Central memory CD4-positive, alpha-beta T cell (primary cell): ENCODE results near the gene GSAP.

Source experiments
- DNase-seq: peaks from one replicate; pipeline ENCODE4 v3.0.0; 2022

The GSAP gene

DNA sequence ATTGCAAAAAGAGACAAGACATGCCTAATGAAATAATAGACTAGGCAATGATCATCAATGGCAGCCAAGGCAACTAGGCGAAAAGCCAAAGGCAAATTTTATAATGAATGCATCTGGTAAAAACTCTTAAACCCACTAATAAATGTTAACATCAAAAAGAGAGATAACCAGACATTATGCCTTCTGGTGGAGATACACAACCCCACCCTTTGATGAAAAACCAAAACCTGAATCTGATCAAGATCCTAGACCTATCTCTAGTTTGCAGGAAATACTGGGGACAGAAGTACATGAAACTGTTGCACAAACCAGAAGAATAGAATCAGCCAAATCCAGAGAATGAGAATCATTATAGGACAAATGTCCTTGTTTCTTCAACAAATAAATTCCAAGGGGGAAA, 22.0 kb upstream of the GSAP start:
- no peak for DNase-seq

DNA sequence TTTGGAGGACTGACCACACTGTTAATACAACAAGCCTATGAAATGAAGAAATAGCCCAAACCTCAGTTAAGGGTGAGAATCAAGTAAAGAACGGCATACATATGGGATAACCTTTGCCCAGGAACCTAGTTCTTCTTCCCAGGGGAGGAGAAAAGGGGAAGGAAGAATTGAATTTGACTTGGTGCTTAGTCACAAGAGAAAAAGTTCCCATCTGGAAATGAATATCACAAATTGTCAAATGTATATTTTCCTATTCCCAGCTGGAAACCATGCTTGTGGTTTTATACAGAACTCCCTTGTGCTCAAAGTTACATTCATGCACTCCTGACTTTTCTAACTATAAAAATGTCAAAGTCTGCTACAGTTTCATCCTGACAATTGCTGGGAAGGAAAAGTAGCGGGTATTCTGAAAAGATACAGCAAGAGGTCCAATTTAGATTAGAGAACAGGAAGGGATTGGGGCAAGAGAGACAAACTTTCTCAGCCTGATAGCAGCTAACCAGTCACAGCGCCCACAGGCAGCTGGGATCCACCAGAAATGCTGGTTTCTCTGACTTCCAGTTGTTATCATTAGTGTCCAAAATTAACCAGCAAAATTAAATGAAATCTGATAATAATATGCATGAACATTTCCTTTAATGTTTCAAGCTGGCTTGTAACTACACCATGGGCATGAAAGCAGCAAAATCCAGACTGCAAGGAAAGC, 18.6 kb upstream of the GSAP start:
- DNase-seq: no peak

DNA sequence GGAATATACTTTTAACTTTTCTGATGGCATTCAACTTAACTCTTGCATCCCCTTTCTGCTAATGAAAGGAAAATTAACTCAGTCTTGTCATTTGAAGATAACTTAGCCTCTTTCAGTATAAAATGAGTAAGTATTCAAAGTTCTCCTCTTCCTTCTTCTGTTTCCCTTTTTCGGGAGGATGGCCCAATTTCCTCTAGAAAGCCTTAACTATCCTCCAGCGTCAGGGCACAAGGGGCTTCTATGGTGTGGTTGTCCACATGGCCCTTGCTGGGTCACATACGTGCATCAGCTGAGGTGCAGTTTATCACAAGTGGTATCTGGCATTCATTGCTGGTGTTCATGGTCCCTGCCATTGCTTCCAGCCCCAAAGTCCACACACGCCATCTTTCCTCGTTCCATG, 17.8 kb upstream of the GSAP start:
- DNase-seq: no peak

DNA sequence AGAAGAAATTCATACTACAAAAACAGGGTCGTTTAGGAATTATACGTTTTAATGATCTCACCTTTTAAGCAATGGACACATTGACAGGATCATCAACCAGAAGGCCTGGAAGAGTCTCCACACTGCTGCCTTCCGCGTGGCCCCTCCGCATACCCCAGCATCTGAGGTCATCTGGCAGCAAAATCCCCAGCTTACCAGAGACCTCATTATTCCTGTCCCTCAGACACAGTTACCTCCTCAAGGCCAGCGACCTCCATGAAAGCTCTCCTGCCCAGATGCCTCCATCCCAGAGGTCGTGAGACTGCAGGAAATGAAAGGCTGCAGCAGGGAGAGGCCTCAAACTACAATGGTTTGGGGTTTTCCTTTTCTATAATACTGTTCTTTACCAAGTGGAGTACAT, 14.8 kb upstream of the GSAP start:
- no peak for DNase-seq

DNA sequence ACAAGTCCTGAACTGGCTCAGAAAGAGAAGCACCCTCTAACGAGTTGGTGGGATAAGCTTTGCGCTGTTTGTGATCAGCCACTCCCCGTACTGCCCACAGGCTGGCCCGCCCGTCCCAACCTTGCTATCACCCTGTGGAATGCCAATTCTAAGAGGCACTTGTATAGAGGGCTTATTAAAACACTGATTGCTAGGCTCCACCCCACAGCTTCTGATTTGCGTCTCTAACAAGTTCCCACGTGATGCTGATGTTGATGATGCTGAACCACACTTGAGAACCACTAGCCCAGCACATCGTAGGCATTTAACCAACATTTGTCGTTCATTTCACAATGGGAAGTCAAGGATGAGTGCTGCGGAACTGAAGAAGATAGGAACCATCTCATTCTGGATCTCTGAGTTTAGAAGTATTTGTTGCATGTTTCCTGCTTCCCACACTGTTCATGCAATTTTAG, 12.7 kb upstream of the GSAP start:
- DNase-seq: no peak

DNA sequence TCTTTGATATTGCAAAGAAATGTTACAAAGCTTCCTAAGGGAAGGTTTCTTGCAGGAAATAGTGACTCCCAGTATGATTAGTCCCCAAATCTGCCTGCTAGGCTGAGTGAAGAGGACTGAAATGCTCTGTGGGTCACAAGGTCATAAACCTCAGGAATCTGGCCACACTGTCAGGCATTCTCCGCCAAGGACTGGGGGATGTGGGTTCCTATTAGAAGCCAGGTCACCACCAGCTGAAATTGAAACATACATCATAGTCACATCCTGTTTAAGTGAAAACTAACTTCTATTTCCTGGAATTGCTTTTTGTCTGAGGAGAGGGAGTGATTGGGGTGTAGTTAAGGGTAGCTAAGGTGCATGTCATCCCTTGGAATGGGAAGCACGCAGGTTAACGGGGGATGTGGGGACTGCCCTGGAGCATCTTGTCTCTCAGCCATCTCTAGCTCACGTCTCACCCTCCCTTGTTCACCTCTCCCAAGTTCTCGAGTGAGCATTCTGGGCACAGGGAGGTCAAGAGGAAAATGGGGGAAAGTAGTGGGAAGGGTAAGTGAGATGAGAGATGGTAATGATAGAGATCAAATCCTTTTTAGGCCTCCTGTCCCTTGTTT, 12.0 kb upstream of the GSAP start:
- no peak for DNase-seq

DNA sequence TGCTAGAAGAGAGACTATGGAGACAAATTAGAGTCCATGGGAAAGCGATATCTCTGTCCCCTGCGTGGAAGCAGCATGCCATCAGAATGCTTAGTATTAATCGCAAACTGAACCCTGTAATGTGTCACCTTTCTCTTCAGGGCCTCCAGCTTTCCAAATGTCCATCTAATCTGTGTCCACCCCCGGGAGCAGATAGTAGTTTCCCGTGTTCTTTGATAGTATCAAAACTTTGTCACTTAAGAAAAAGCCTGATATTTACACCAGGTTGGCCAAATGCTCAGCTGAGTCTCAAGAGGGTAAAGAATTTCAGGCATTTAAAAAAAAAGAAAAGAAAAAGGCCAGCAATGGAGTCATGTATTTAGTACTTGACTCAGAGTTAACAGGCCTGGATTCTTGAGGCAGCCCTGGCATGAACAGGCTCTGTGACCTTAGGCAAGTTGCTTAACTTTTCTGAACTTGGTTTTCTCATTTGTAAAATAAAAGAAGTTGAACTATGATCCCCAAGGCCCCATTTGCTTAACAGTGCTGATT, 10.4 kb upstream of the GSAP start:
- DNase-seq: no peak

DNA sequence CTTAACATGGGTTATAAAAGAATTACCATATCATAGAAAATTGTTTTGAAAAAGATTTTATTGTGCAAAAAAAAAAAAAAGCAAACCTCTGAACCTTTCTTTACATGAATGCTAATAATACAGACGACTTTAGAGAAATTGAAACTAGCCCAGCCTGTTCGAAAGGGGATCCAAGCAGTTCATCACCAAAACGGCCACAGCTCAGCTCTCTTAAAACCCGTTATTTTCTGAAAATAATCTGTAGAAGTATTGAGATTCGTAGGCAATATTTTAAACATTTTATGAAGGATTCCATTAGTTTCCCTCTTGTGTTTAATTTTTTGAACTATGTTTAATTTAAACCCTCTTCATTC, 9.9 kb upstream of the GSAP start:
- DNase-seq: no peak

DNA sequence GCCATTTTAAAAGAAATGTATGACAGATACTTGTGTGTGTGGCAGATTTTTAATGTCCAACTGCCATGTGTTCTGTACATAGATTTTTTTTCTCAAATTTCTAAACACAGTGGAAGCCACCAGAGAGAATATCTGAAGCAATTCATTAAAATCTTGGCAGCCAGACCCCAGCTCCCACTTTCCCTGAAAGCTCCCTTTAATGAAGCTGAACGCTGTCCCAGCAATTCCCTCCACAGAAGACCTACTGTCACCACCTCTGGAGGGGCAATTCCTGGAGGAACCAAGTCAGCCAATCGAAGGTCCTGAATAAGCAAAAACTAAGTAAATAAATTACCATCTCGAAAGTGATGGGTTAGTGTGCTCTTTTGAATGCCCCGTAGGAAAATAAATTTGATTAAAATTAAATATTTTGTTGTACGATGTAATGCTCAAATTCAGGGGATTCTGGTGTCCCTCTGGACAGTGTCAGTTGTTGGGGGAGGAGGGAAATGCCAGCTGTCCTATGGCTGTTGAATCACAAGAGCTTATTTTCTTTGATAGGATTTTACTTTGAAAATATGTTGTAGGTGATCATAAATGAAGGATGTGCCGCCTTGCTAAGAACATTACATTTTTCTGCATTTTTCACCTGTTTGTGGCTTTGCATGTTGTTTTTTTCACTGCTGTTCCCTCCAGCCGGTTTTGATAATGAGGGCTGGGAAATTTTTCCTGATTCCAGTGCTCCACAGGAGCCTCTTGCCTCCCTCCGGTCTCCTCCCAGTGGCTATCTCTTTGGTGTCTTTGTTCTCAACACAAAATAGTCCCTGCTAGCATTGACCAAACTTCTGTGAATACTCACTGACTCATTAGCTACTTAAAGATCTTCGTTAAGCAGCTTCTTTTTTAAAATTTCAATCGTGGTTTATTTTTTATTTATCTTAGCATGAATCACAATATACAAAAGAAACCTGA, 9.2 kb upstream of the GSAP start:
- DNase-seq: no peak

DNA sequence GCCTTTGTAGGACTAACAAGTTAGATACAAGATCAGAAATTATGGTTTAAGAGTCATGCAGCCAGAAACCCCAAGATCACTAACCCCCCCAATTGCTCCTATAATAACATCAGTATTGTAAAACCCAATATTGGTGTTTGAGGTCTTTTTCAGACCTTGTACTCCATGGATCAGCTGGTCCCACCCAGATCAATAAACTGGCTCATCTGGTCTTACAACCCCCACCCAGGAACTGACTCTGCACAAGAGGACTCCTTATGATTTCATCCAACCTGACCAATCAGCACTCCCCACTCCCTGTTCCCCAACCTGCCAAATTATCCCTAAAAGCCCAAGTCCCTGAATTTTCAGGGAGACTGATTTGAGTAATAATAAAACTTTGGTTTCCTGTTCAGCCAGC, 6.4 kb upstream of the GSAP start:
- no peak for DNase-seq

DNA sequence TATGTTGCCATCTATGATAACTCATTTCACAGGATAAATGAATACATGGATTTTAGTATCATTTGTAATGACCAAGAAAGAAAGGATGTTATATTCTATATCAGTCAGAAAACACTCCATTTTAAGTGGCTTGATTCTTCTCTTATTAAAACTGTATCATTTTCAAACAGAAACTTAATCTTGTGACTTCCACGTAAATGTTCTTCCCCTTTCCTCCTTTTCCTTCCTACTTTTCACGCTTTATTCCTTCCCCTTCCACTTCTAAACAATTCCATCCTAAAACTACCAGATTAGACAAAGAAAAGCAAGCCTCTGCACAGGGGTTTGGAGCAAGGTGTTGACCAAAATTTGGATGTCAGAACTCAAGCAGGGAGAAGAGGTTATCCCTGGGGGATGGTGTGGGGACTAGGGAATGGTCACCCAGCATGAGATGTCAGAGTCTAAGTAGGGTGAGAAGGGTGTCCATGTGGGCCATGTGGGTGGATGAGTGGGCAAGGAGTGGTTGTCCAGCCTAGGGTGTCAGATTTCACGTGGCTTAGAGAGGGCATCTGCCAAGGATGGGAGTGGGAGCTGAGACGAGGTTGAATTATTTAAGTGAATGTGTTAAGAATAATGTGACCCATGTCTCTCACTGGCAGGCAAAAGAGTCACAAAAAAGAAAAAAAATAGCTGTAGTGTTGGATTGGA, 5.0 kb upstream of the GSAP start:
- no peak for DNase-seq

DNA sequence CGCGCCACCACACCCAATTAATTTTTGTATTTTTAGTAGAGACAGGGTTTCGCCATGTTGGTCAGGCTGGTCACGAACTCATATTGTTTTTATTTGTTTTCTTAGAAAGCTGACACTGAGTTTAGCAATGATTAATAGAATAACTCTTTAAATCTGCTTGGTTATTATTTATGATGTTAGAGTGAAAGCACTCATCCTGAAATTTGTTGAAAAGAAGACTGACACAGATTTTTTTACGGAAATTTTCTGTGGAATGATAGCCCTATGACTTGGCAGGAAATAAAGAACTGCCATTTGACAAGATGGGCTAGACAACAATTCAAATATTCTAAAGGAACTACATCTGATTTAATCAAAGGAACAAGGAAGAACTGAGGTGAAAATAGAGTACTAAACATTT, 4.3 kb upstream of the GSAP start:
- DNase-seq: no peak

DNA sequence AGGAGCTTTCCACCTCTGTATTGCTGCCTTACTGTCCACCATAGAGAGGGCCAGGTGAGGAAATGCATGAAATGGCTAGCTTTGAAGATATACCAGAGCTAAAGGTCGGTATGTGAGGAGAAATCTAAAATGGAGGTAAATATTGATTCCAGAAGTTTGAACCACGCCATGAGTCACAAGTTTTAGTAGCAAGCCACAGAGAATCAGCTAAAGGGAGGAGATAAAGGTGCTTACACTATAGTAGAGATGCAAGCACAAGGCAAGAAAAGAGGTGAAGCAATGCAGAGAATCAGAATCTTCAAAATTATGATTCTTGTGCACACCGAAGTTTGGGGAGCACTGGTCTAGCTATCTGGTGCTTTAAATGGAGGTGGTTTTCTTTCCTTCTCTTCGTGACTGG, 3.0 kb upstream of the GSAP start:
- no peak for DNase-seq

DNA sequence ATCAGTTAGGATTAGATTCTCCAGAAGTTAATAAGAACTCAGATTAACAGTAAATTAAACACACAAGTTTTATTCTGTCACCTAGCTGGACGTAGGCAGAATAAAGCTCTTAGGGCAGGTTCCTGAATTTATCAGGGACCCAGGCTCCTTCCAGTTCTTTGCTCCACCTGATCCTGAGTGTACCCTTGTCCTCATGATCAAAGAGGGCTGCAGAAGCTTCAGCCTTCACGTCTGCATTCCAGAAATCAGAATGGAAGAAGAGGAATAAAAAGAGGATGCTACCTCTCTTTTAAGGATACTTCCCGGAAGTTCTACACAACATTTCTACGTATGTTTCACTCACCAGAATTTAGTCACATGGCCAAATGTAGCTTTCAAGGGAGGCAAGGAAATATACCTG, 1.7 kb upstream of the GSAP start:
- no peak for DNase-seq

DNA sequence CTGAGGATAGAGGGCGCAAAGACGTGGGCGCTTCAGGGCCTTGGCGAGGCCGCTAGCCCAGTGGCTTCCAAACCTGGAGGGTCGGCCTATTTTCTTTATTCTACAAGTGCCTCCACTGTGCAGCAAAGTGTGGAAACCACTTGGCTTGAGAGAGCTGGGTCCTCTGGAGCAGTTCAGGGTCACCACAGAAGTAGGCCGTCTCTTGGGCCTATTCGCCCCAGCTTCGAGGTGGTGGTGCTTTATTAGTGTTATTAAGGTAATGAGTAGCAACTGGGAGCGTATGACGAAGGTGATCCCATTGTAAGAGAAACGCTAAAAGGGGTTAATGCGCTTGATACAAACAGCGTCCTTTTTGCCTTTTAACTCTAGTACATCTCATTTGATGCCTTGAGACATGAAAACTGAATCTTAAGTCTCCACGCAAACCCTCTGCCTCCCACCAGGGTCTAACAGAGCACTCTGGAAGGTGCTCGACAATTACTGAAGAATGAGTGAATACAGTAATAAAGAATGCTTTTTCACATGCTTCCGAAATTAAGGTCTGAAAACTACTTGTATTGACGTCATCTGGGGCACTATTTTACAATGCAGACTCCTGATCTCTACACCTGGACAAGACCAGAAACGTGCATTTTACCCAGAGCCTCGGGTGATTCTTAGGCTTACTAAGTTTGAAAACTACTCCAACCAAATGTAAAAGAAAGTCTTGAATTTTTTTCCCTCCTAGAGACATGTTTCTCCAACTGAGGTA, 647 bp upstream of the GSAP start:
- no peak for DNase-seq

DNA sequence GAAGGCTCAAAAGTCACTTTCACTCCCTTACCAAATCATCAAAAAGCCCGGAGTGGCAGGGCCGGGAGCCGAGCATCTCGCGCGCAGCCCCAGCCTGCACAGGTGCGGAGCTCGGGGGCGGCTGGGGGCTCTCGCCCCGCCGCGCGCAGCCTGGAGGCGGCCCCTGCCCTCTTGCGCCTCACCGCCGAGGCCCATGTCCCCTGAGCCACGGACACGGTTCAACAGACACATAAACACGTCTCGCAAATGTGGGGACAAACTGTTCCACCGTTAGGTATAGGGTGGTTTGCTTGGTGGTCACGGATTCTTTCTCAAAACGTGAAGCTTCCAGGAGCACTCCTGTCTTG, 700 bp downstream of the GSAP start:
- no peak for DNase-seq

DNA sequence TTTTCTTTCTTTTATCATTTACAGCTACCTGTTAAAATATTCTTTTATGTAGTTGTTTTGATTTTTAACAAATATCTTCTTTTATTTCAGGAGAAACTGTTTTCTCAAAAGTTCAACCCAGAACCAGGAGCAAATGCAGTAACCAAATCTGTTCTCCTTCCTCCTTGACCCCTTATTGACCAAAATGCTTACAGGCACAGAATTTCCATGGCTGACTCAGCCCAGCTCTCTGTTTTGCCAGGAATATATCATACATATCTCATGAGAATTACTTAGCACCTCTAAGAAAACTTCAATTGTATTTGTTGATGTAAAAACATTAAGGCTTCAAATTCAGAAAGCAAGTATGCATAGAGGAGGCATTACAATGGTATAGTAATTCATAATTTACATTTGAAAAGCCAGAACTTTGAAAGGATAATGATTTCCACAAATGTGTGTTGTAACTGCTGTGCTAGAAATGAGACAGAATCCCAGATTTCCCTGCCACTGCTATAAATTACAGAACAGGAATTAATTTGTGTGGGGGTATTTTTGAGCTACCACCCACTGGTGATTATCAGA, 2.2 kb downstream of the GSAP start:
- DNase-seq: no peak

DNA sequence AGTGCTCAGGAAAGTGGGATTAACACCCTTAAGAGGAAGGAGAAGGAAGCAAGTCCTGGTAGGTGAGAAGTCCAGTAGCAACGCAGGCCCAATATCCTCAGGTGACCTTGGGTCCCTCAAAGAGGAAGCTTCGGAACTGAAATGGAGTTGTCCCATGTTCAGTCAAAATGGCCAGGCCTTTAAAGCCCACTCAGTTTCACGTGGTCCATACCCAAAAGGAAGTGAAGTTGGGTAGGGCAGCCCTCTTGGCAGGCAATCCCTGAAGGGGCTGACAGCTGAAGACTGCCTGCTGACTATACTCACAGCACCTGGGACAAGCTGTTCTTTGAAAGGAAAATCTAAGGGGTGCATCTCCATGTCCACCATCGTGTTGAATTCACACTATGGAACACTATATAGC, 3.0 kb downstream of the GSAP start:
- no peak for DNase-seq

DNA sequence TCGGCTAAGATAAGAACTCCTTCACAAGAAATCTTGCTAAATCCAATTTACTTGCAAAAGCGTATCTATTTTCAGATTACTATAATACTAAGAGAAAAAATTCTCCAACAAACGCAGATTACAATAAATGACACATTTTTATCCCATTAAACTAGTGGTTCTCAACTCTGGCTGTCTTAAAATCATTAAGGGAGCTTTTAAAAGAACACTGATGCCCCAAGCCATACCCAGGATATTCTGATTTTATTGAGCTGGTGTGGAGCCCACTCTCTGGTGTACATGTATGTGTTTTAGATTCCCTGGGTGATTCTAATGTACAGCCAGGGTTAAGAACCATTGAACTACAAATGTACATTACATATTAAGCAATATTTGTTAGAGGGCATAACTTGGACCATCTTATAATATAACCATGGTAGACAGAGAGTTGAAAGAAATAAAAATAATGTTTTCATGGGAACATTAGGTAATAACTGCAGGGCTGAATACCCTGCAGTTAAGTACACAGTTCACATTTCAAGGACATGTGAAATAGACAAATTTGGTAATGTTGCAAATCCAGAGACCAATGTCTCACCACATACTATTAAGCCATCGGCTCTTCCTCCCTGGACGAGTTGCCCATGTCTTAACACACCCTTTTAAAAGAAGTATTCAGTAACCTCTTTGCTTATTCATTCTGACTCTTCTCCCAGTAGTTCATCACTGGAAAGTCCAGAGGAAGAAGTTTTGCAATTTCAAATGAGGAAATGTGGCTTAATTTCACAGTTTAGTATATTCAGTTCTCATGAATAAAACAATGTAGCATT, 6.2 kb downstream of the GSAP start:
- no peak for DNase-seq

DNA sequence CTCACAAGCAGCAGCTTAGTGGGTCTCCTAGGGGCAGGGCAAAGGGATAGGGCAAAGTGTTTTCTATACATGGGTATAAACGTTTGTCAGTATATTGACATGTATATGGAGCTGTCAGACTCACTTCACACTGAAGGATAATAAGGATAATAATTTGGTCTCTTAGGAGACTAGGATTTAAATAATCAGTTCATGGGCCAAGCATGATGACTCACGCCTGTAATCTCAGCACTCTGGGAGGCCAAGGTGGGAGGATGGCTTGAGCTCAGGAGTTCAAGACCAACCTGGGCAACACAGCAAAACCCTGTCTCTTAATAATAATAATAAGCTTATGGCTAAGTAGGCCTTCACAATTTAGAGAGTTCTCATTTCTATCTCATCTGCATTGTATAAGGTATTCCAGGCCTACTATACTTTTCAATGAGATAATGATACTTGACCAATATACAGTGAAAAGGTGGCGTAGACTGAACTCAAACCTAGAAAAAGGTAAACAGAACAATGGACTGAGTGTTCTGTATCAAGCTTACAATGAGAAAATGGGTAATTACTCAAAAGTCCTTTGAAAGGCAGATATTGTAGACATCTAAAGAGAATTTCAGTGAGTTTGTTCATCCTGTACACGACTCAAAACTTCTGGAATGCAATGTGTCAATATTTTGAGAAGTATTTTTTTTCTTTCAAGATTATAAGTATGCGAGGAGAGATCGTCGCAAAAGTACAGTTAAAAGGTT, 7.0 kb downstream of the GSAP start:
- no peak for DNase-seq
